Calu3 (cell line): Measurements from ENCODE around the gene DUSP18. TPM values are rescaled to one million over a fixed set of nuclear protein-coding genes. Genes with fewer than 3 reads are reported as not detected.
"Not testable (repeated sequence)": the region's sequence is repeated elsewhere in the genome, so short reads cannot be mapped to it uniquely, and the experiment has no call there.

Experiments
- BruUV-seq: library from RNA; stranded (reverse); fragments of 400-500 nt; replicated peaks from 2 replicates; lab custom pipeline; 2021; lab: Mats Ljungman, UMichigan
- CTCF ChIA-PET: fragments of 300-600 bp; sonication (Branson Sonifier 250); formaldehyde crosslinking; loops from one replicate; lab custom pipeline; 2022; ENCODE audit warnings: antibody characterized with exemption; lab: Charles Lee
- DNase-seq: peaks from one replicate; pipeline ENCODE4 v3.0.0; 2022
- H3K27ac Mint-ChIP-seq: one replicate; pipeline ENCODE4 v1.8.0; 2022; ENCODE audit warnings: mixed read lengths; ENCODE audit not compliant: unreplicated experiment
- H3K27me3 Mint-ChIP-seq: one replicate; pipeline ENCODE4 v1.8.0; 2022; ENCODE audit warnings: mixed read lengths; ENCODE audit not compliant: unreplicated experiment
- H3K36me3 Mint-ChIP-seq: one replicate; pipeline ENCODE4 v1.8.0; 2022; ENCODE audit warnings: mild to moderate bottlenecking, moderate library complexity, mixed read lengths; ENCODE audit not compliant: insufficient read depth, unreplicated experiment
- H3K4me1 Mint-ChIP-seq: one replicate; pipeline ENCODE4 v1.8.0; 2022; ENCODE audit warnings: mild to moderate bottlenecking, low read depth, mixed read lengths; ENCODE audit not compliant: unreplicated experiment
- H3K4me3 Mint-ChIP-seq: one replicate; pipeline ENCODE4 v1.8.0; 2022; ENCODE audit warnings: mild to moderate bottlenecking, low read depth, moderate library complexity, mixed read lengths; ENCODE audit not compliant: unreplicated experiment
- H3K9me3 Mint-ChIP-seq: one replicate; pipeline ENCODE4 v1.8.0; 2022; ENCODE audit warnings: low read depth, mixed read lengths; ENCODE audit not compliant: unreplicated experiment
- CTCF ChIP-seq: fragments of 200-600 bp; IDR thresholded peaks from one replicate; pipeline ENCODE4 v1.8.0; 2022; ENCODE audit warnings: antibody characterized with exemption; ENCODE audit not compliant: unreplicated experiment
- intact Hi-C: fragments of 100-400 bp; cut with micrococcal nuclease; formaldehyde crosslinking; loops from one replicate; pipeline ENCODE4 v1.10.0; 2022; ENCODE audit not compliant: unreplicated experiment
- total RNA-seq: library from RNA; stranded (reverse); gene quantifications from 2 replicates; pipeline ENCODE4 v1.2.3, GENCODE V29; 2022

Gene DUSP18
- total RNA-seq, 1 experiment from 2014 or later = 11.6 TPM

- Mint-ChIP-seq H3K27me3 (no peaks in the 10 kb centered on the region), H3K27ac (peak within 1 kb of the TSS; percentile 44), H3K36me3 (peaks cover 24% of the 10 kb centered on the region), H3K4me3 (peak within 1 kb of the TSS; percentile 75), H3K9me3 (peaks cover 3% of the 10 kb centered on the region), H3K4me1 (peaks cover 8% of the 10 kb centered on the region)
- intact Hi-C loops = no loop called here
- no TSS peak for BruUV-seq
- no peak for TF ChIP-seq CTCF
- CTCF ChIA-PET = interaction anchor here (0.6 to 4.0 kb wide), 17 partner anchors 10 to 1075 kb away, joined by 3 to 83 read pairs (median 4); partner anchors contain the start of genes DUSP18, OSBP2, SEC14L2 and TCN2
- peak; percentile 94 for DNase-seq
Measured at GRCh38 chr22:30635273-30636225, 32.1 kb downstream of the DUSP18 start, which contains the start of gene SLC35E4. SLC35E4 (plus strand) TSS chr22:30635781; CDS start chr22:30636451, 670 bp downstream.

- Mint-ChIP-seq H3K4me3 (peak overlapping the region; percentile 75), H3K9me3 (peaks cover 3% of the 10 kb centered on the region), H3K27me3 (no peaks in the 10 kb centered on the region), H3K27ac (peak overlapping the region; percentile 44), H3K36me3 (peaks cover 24% of the 10 kb centered on the region), H3K4me1 (peaks cover 8% of the 10 kb centered on the region)
- intact Hi-C loops = loop anchor here (1.0 kb wide), 1 partner anchor 121 kb away; no protein-coding TSS in a partner anchor
- peak; percentile 94 for TF ChIP-seq CTCF
- DNase-seq = peak; percentile 88
- no TSS peak for BruUV-seq
- CTCF ChIA-PET = interaction anchor here (0.5 to 4.0 kb wide), 16 partner anchors 14 to 294 kb away, joined by 3 to 83 read pairs (median 4); partner anchors contain the start of genes DUSP18, OSBP2, SEC14L2 and TCN2
Measured at GRCh38 chr22:30634471-30635233, 33.0 kb downstream of the DUSP18 start.

- H3K4me3 Mint-ChIP-seq, DNase-seq, H3K27me3 Mint-ChIP-seq, H3K27ac Mint-ChIP-seq, H3K9me3 Mint-ChIP-seq, H3K4me1 Mint-ChIP-seq, intact Hi-C loops, BruUV-seq, CTCF ChIA-PET: not testable (repeated sequence)
- H3K36me3 Mint-ChIP-seq = peaks cover 23% of the 10 kb centered on the region
Measured at GRCh38 chr22:30631469-30631868, 36.2 kb downstream of the DUSP18 start.

GRCh38 chr22:30628491-30628890 is 39.2 kb downstream of the DUSP18 start:
- Mint-ChIP-seq H3K9me3 (no peaks in the 10 kb centered on the region), H3K27me3 (no peaks in the 10 kb centered on the region), H3K4me3 (no peak overlapping the region), H3K36me3 (no peaks in the 10 kb centered on the region), H3K27ac (no peak overlapping the region), H3K4me1 (no peaks in the 10 kb centered on the region)
- intact Hi-C loops = no loop called here
- DNase-seq = no peak
- no peak for TF ChIP-seq CTCF
- BruUV-seq = no TSS peak
- CTCF ChIA-PET = no interaction called here
